ENCODE results near the gene TGFBR3. TPM values are rescaled to one million over a fixed set of nuclear protein-coding genes. Genes with fewer than 3 reads are reported as not detected.

Gene TGFBR3
- total and polyA plus RNA-seq, 4 experiments from 2014 or later = 34.5 to 47.3 (median 42.3) TPM

DNA sequence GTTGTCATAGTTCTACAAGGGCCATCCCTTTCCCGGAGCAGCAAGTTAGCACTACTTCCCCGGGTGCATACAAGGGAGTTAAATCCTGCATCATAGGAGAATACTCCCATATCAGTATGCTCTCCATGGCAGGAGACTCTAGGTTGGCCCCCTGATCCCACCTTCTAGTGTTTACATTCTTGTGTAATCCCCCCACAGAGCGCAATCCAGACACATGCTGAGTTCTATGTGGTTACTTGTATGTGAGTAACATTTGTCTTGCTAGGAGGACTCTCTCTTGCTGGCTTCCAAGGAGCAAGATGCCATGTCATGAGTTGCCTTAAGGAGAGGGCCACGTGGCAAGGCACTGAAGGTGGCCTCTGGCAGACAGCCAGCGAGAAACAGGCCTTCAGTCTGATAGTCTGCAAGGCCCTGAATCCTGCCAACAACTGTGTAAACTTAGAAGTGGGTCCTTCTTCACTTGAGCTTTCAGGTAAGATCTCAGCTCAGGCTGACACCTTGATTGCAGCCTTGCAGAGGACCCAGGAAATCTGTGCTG lies 230.0 kb downstream of the TGFBR3 start:
- DNase-seq = no peak
- peaks cover 0 to 18% (median 7%) of the 10 kb centered on the region in 8 donors for H3K9me3 Mint-ChIP-seq
- no peaks in the 10 kb centered on the region for H3K27me3 Mint-ChIP-seq
- Histone ChIP-seq H3K36me3 (ENCODE audit: insufficient read depth, low read length) (no peaks in the 10 kb centered on the region), H3K9me3 (ENCODE audit: control insufficient read depth in 1 of 2, low read length in 2 of 2) (no peaks in the 10 kb centered on the region), H3K4me3 (ENCODE audit: low read length in 2 of 2) (no peak overlapping the region), H3K27ac (ENCODE audit: low read depth, low read length) (no peak overlapping the region), H3K27me3 (ENCODE audit: insufficient read depth, low read length) (no peaks in the 10 kb centered on the region), H3K4me1 (ENCODE audit: insufficient read depth, low read length) (no peaks in the 10 kb centered on the region)
- peaks cover 0 to 4% of the 10 kb centered on the region in 2 donors for H3K36me3 Mint-ChIP-seq
- peaks cover 0 to 6% (median 0%) of the 10 kb centered on the region in 4 donors for H3K4me1 Mint-ChIP-seq
- no peak overlapping the region for H3K27ac Mint-ChIP-seq
- ChIA-PET POLR2A (ENCODE audit: partially characterized antibody) (no interaction called here), CTCF (ENCODE audit: partially characterized antibody) (no interaction called here)
- H3K4me3 Mint-ChIP-seq = no peak overlapping the region
- intact Hi-C loops (cut with micrococcal nuclease) = no loop called here

DNA sequence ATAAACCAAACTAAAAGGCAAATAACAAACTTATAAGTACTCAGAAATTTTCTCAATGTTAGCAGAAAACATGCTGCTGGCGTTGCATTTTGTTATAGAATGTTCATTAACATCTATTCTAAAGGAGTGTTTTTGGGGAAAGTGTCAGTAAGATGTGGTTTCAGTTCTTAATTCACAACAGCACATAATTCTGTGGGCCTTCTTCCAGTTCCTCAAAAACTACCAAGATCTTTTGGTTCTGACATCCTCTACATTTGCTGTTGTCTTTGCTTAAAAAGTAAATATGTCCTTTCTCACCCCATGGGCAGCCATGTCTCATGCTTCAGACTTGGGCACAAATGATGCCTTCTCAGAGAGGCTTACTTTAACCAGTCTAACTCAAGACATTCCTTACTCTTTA lies 232.8 kb downstream of the TGFBR3 start:
- intact Hi-C loops (cut with micrococcal nuclease) = no loop called here
- H3K36me3 Mint-ChIP-seq = no peaks in the 10 kb centered on the region
- CTCF ChIA-PET (ENCODE audit: partially characterized antibody) = no interaction called here

DNA sequence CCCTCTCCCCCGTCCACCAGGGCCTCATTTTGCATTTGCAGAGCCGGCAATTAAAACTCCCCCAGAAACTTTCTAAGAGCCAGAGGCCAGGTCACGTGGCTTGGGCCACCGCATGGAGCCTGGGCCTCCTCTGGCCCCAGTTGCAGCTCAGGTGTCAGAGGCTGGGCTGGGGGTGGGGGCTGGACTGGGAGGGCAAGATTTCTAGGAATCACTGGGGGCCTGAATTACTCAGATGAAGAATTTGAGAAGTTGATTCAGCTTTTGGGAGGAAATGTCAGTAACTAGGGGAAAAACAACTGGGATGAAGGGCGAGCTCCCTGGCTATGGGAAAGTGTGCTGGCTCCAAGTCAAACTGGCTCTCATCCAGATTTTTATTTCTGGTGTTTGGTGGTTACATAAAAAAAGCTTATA lies 234.3 kb downstream of the TGFBR3 start:
- H3K27me3 ChIP-seq (ENCODE audit: insufficient read depth, low read length) = no peaks in the 10 kb centered on the region
- no peaks in the 10 kb centered on the region for H3K36me3 Mint-ChIP-seq
- intact Hi-C loops (cut with micrococcal nuclease) = no loop called here
- no peak overlapping the region for H3K4me3 ChIP-seq (ENCODE audit: low read length in 2 of 2)
- no peak overlapping the region for H3K27ac ChIP-seq (ENCODE audit: low read depth, low read length)
- H3K9me3 Mint-ChIP-seq = no peaks in the 10 kb centered on the region
- CTCF ChIA-PET (ENCODE audit: partially characterized antibody) = no interaction called here
- H3K9me3 ChIP-seq (ENCODE audit: control insufficient read depth in 1 of 2, low read length in 2 of 2) = no peaks in the 10 kb centered on the region
- H3K27me3 Mint-ChIP-seq = no peaks in the 10 kb centered on the region
- DNase-seq = no peak
- peaks cover 19% of the 10 kb centered on the region for H3K4me1 ChIP-seq (ENCODE audit: insufficient read depth, low read length)
- POLR2A ChIA-PET (ENCODE audit: partially characterized antibody) = interaction anchor here (0.7 kb wide), 1 partner anchor 104 kb away, joined by 3 read pairs; no protein-coding TSS in a partner anchor
- no peaks in the 10 kb centered on the region for H3K36me3 ChIP-seq (ENCODE audit: insufficient read depth, low read length)
- peaks cover 17 to 22% (median 20%) of the 10 kb centered on the region in 4 donors for H3K4me1 Mint-ChIP-seq
- no peak overlapping the region for H3K4me3 Mint-ChIP-seq
- no peak overlapping the region for H3K27ac Mint-ChIP-seq

More for the DNA sequence above, 232.8 kb downstream of the TGFBR3 start:
- Mint-ChIP-seq H3K4me1 (peaks cover 4 to 8% (median 7%) of the 10 kb centered on the region in 4 donors), H3K27me3 (no peaks in the 10 kb centered on the region), H3K27ac (peak overlapping the region in 2 of 7 donors; percentile 5 to 26), H3K9me3 (no peaks in the 10 kb centered on the region), H3K4me3 (no peak overlapping the region)
- Histone ChIP-seq H3K4me1 (ENCODE audit: insufficient read depth, low read length) (peaks cover 4% of the 10 kb centered on the region), H3K36me3 (ENCODE audit: insufficient read depth, low read length) (no peaks in the 10 kb centered on the region), H3K27ac (ENCODE audit: low read depth, low read length) (no peak overlapping the region), H3K27me3 (ENCODE audit: insufficient read depth, low read length) (no peaks in the 10 kb centered on the region), H3K4me3 (ENCODE audit: low read length in 2 of 2) (no peak overlapping the region), H3K9me3 (ENCODE audit: control insufficient read depth in 1 of 2, low read length in 2 of 2) (no peaks in the 10 kb centered on the region)
- DNase-seq = no peak
- POLR2A ChIA-PET (ENCODE audit: partially characterized antibody) = interaction anchor here (0.6 kb wide), 1 partner anchor 248 kb away, joined by 3 read pairs; no protein-coding TSS in a partner anchor

DNA sequence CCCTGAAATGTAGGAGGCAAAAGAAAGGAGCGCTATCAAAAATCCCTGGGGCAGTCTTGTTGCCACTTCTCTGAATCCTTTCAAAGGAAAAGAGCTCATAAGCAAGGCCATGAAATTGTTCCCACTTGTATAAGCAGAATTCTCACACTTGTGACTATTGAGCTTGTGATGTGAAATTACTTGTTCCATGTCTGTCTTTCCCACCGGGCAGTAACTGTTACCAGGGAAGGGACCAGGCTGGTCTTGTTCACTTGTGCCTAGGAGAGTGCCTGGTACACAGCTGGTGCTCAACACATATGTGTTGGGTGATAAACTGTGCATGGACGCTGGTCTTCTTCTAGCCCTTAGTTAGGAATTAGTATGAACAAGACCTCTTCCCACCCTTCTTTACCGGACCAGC lies 234.7 kb downstream of the TGFBR3 start:
- H3K27ac Mint-ChIP-seq = no peak overlapping the region
- ChIA-PET CTCF (ENCODE audit: partially characterized antibody) (no interaction called here), POLR2A (ENCODE audit: partially characterized antibody) (interaction anchor here (0.7 kb wide), 1 partner anchor 104 kb away, joined by 3 read pairs; no protein-coding TSS in a partner anchor)
- H3K4me1 Mint-ChIP-seq = peaks cover 20 to 26% (median 23%) of the 10 kb centered on the region in 4 donors
- H3K9me3 Mint-ChIP-seq = no peaks in the 10 kb centered on the region
- Histone ChIP-seq H3K27ac (ENCODE audit: low read depth, low read length) (no peak overlapping the region), H3K4me1 (ENCODE audit: insufficient read depth, low read length) (peaks cover 24% of the 10 kb centered on the region), H3K36me3 (ENCODE audit: insufficient read depth, low read length) (no peaks in the 10 kb centered on the region), H3K4me3 (ENCODE audit: low read length in 2 of 2) (no peak overlapping the region), H3K9me3 (ENCODE audit: control insufficient read depth in 1 of 2, low read length in 2 of 2) (no peaks in the 10 kb centered on the region), H3K27me3 (ENCODE audit: insufficient read depth, low read length) (no peaks in the 10 kb centered on the region)
- no peaks in the 10 kb centered on the region for H3K27me3 Mint-ChIP-seq
- intact Hi-C loops (cut with micrococcal nuclease) = no loop called here
- no peak for DNase-seq
- H3K36me3 Mint-ChIP-seq = no peaks in the 10 kb centered on the region
- H3K4me3 Mint-ChIP-seq = no peak overlapping the region

GRCh38 chr1:91650764-91651163 lies 235.2 kb downstream of the TGFBR3 start:
- Mint-ChIP-seq H3K27me3 (no peaks in the 10 kb centered on the region), H3K9me3 (no peaks in the 10 kb centered on the region), H3K27ac (peak overlapping the region in 2 of 7 donors; percentile 18 to 58), H3K4me3 (no peak overlapping the region), H3K4me1 (peaks cover 20 to 31% (median 26%) of the 10 kb centered on the region in 4 donors), H3K36me3 (no peaks in the 10 kb centered on the region)
- Histone ChIP-seq H3K27me3 (ENCODE audit: insufficient read depth, low read length) (no peaks in the 10 kb centered on the region), H3K36me3 (ENCODE audit: insufficient read depth, low read length) (no peaks in the 10 kb centered on the region), H3K4me1 (ENCODE audit: insufficient read depth, low read length) (peaks cover 24% of the 10 kb centered on the region), H3K9me3 (ENCODE audit: control insufficient read depth in 1 of 2, low read length in 2 of 2) (no peaks in the 10 kb centered on the region), H3K4me3 (ENCODE audit: low read length in 2 of 2) (no peak overlapping the region), H3K27ac (ENCODE audit: low read depth, low read length) (no peak overlapping the region)
- ChIA-PET POLR2A (ENCODE audit: partially characterized antibody) (no interaction called here), CTCF (ENCODE audit: partially characterized antibody) (no interaction called here)
- intact Hi-C loops (cut with micrococcal nuclease) = no loop called here
- no peak for DNase-seq

DNA sequence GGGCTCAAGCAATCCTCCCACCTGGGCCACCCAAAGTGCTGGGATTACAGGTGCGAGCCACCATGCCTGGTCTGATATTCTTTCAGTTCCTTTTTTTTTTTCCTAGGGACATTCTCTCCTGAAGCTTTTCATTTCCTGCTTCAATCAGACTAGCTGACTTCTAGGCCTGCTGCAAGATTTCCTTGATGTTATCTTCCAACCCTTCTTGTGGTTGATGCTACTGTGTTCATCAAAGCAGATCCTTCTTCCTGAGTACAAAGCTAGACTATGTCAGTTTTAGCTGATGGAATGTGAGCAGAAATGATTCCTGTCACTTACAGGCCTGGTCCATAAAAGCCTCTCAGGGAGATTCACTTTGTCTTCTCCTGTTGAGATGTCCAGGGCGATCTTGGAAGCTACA lies 238.9 kb downstream of the TGFBR3 start:
- Mint-ChIP-seq H3K9me3 (peaks cover 0 to 2% (median 0%) of the 10 kb centered on the region in 8 donors), H3K4me1 (peaks cover 17 to 34% (median 25%) of the 10 kb centered on the region in 4 donors), H3K36me3 (no peaks in the 10 kb centered on the region), H3K27ac (peak overlapping the region; percentile 7 to 90 (median 78)), H3K4me3 (peak overlapping the region in 5 of 8 donors; percentile 55 to 71 (median 64)), H3K27me3 (no peaks in the 10 kb centered on the region)
- Histone ChIP-seq H3K4me1 (ENCODE audit: insufficient read depth, low read length) (peaks cover 24% of the 10 kb centered on the region), H3K9me3 (ENCODE audit: control insufficient read depth in 1 of 2, low read length in 2 of 2) (no peaks in the 10 kb centered on the region), H3K36me3 (ENCODE audit: insufficient read depth, low read length) (no peaks in the 10 kb centered on the region), H3K27me3 (ENCODE audit: insufficient read depth, low read length) (no peaks in the 10 kb centered on the region), H3K27ac (ENCODE audit: low read depth, low read length) (no peak overlapping the region), H3K4me3 (ENCODE audit: low read length in 2 of 2) (no peak overlapping the region)
- DNase-seq = peak in 4 of 5 donors; percentile 20 to 38 (median 26)
- ChIA-PET POLR2A (ENCODE audit: partially characterized antibody) (interaction anchor here (0.7 kb wide), 1 partner anchor 33 kb away, joined by 3 read pairs; no protein-coding TSS in a partner anchor), CTCF (ENCODE audit: partially characterized antibody) (interaction anchor here (0.7 to 0.8 kb wide), 2 partner anchors 118 to 134 kb away, joined by 3 read pairs; no protein-coding TSS in a partner anchor)
- intact Hi-C loops (cut with micrococcal nuclease) = loop anchor here (5.0 kb wide), 1 partner anchor 90 kb away; no protein-coding TSS in a partner anchor

DNA sequence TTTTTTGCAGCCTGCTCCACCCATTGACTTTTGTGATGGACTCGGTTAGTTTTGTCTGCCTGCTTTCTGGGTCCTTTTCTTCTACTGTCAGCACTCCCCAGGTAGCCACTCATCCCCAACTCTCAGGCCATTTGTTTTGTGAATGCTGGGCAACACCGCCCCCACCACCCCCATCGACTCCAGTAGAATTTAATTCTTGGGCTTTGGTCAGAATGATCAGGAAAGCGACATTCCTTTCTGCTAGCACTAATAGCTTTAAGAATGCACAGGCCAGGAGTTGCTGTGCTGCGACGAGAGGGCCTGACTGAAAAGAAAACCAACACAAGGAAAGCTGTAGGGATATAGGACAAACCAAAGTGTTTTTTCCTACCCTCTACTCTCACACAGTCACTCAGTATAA lies 240.9 kb downstream of the TGFBR3 start:
- ChIA-PET CTCF (ENCODE audit: partially characterized antibody) (no interaction called here), POLR2A (ENCODE audit: partially characterized antibody) (no interaction called here)
- Mint-ChIP-seq H3K27me3 (no peaks in the 10 kb centered on the region), H3K4me1 (peaks cover 17 to 34% (median 25%) of the 10 kb centered on the region in 4 donors), H3K27ac (no peak overlapping the region), H3K9me3 (peaks cover 0 to 8% (median 2%) of the 10 kb centered on the region in 8 donors), H3K4me3 (no peak overlapping the region), H3K36me3 (peaks cover 0 to 6% of the 10 kb centered on the region in 2 donors)
- Histone ChIP-seq H3K27me3 (ENCODE audit: insufficient read depth, low read length) (no peaks in the 10 kb centered on the region), H3K9me3 (ENCODE audit: control insufficient read depth in 1 of 2, low read length in 2 of 2) (no peaks in the 10 kb centered on the region), H3K36me3 (ENCODE audit: insufficient read depth, low read length) (no peaks in the 10 kb centered on the region), H3K4me1 (ENCODE audit: insufficient read depth, low read length) (peaks cover 24% of the 10 kb centered on the region), H3K4me3 (ENCODE audit: low read length in 2 of 2) (no peak overlapping the region), H3K27ac (ENCODE audit: low read depth, low read length) (no peak overlapping the region)
- intact Hi-C loops (cut with micrococcal nuclease) = loop anchor here (5.0 kb wide), 1 partner anchor 88 kb away; no protein-coding TSS in a partner anchor
- no peak for DNase-seq
